Measurements from ENCODE around the gene MCFD2.

DNA sequence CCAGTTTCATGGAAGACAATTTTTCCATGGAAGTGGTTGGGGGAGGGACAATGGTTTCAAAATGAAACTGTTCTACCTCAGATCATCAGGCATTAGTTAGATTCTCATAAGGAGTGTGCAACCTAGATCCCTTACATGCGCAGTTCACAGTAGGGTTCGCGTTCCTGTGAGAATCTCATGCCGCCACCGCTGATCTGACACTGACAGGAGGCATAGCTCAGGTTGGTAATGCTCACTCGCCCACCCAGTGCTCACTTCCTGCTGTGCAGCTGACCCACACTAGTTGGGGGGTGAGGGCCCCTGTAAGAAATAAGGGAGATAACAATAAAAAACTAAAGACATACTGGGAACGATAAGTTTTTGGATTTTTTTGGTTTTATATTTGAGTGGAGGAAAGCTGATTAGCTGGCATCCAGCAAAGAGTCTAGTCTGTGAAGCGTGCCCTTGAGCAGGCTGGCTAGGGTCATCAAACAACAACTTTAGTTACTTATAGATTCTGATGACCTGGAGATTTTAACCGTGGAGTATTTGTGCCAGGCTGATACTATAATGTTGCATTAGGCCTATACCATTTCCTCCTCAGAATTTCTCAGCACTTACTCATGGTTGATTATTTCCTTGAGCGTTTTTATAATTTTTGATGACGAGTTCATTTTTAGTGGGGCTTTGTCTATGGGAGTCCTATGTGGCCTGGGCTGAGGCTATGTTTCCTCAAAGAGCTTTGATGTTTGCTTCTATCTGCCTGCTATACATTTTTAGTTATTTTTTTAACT lies 6.3 kb upstream of the MCFD2 start:
- TF ChIP-seq CTCF (IDR thresholded peaks at IDR 0.05) (no peak), POLR2A (IDR thresholded peaks at IDR 0.05) (no peak)
